ENCODE results near the gene RYR2. TPM values are rescaled to one million over a fixed set of nuclear protein-coding genes. Genes with fewer than 3 reads are reported as not detected.

Gene RYR2
- total and polyA plus RNA-seq, 2 of the 8 experiments (the other 6 are each of a cell fraction or from before 2014, with no cell fraction given) = 1.3 to 4.4 TPM

DNA sequence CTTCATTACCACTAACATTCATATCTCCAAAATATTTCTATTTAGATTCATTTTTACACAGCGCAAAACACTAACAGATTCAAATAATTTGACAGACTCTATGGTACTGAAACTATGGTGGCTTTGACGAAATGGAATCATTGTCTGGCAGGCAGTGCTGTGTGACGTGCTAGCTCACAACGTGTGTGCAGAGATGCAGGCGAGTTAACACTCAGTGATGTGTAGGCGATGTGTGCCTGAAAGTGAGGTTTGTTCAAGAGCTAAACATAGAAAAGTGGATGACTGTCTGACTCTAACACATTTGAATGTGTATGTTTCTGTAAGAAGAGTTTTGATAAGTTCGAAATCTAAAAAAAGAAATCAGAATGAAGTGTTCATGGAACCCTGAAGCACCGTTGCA lies 97.7 kb downstream of the RYR2 start:
- no peak overlapping the region for H2BK20ac ChIP-seq (ENCODE audit: low read length)
- no peaks in the 10 kb centered on the region for H3K79me2 ChIP-seq (ENCODE audit: control insufficient read depth in 1 of 2, insufficient read depth in 2 of 2, low read length in 2 of 2)
- H4K20me1 ChIP-seq (replicated peaks in 1 of 2; ENCODE audit: control insufficient read depth in 1 of 2, insufficient read depth in 2 of 2, low read length in 2 of 2) = no peaks in the 10 kb centered on the region
- no peaks in the 10 kb centered on the region for H3K23me2 ChIP-seq (ENCODE audit: low read depth, low read length)
- H3K36me3 ChIP-seq (ENCODE audit: control insufficient read depth in 2 of 4, insufficient read depth in 4 of 4, low read length in 3 of 4) = no peaks in the 10 kb centered on the region
- FAIRE-seq (no peak), DNase-seq (ENCODE audit: low read depth in 1 of 2, low spot score in 2 of 2) (no peak)
- no peak overlapping the region for H3K18ac ChIP-seq (ENCODE audit: extremely low read depth, low read length)
- no peak overlapping the region for H3K9ac ChIP-seq (replicated peaks in 1 of 4; ENCODE audit: extremely low read depth in 1 of 4, low read depth in 3 of 4, low read length in 3 of 4)
- H3K14ac ChIP-seq (ENCODE audit: insufficient read length) = no peak overlapping the region
- no peak overlapping the region for H2BK120ac ChIP-seq (replicated peaks; ENCODE audit: low read depth, low read length)
- H4K91ac ChIP-seq (replicated peaks; ENCODE audit: insufficient read length, low read length) = no peak overlapping the region
- POLR2A ChIA-PET (ENCODE audit: partially characterized antibody) = no interaction called here
- H2AFZ ChIP-seq (ENCODE audit: low read length) = no peak overlapping the region
- H3K27me3 ChIP-seq (replicated peaks in 1 of 4; ENCODE audit: control insufficient read depth in 3 of 4, extremely low read depth in 1 of 4, insufficient read depth in 3 of 4, low read length in 3 of 4) = no peaks in the 10 kb centered on the region
- no peak overlapping the region for H3K4me3 ChIP-seq (ENCODE audit: extremely low read depth in 1 of 4, insufficient read depth in 2 of 4, low read depth in 3 of 4, low read length in 4 of 4)
- CTCF ChIA-PET (ENCODE audit: partially characterized antibody) = interaction anchor here (0.6 to 2.6 kb wide), 3 partner anchors 16 to 101 kb away, joined by 3 to 5 read pairs (median 5); no protein-coding TSS in a partner anchor
- H2BK5ac ChIP-seq (ENCODE audit: low read depth, low read length) = no peak overlapping the region
- H3K4me1 ChIP-seq (replicated peaks in 1 of 4; ENCODE audit: control insufficient read depth in 3 of 4, insufficient read depth in 4 of 4, low read length in 3 of 4) = peaks cover 0 to 4% (median 3%) of the 10 kb centered on the region in 4 experiments; a peak in 4 of 7 replicates
- H3K9me3 ChIP-seq (ENCODE audit: insufficient read depth in 2 of 2, low read depth in 1 of 2, low read length in 1 of 2) = no peaks in the 10 kb centered on the region
- H2BK15ac ChIP-seq (ENCODE audit: low read length) = no peak overlapping the region
- H3K4me2 ChIP-seq (ENCODE audit: insufficient read depth in 1 of 2, low read depth in 2 of 2, low read length in 2 of 2) = no peak overlapping the region
- TF ChIP-seq EZH2 (IDR thresholded peaks at IDR 0.05; ENCODE audit: low read depth, low read length, severe bottlenecking) = no peak
- TF ChIP-seq ASH2L (IDR thresholded peaks at IDR 0.05; ENCODE audit: low read length) = no peak
- TF ChIP-seq CHD1 (IDR thresholded peaks at IDR 0.05; ENCODE audit: low read depth, low read length) = no peak
- no peak for TF ChIP-seq KDM4A (IDR thresholded peaks at IDR 0.05; ENCODE audit: low read depth, low read length, severe bottlenecking)
- no peak for TF ChIP-seq TCF12 (IDR thresholded peaks at IDR 0.05; ENCODE audit: low read depth, low read length)
- no peak for TF ChIP-seq BRCA1 (IDR thresholded peaks at IDR 0.05; ENCODE audit: low read depth, low read length)
- H2BK12ac ChIP-seq (ENCODE audit: low read depth, low read length) = no peak overlapping the region
- no peak overlapping the region for H3K27ac ChIP-seq (ENCODE audit: low read depth, low read length)
- H3K79me1 ChIP-seq (ENCODE audit: low read depth, low read length) = no peaks in the 10 kb centered on the region; the same call in 1 of the 2 replicates
- H2AK5ac ChIP-seq (ENCODE audit: low read depth, low read length) = no peak overlapping the region
- H3K4ac ChIP-seq (replicated peaks; ENCODE audit: insufficient read length, low read depth, low read length) = no peak overlapping the region
- WGBS, 2 experiments (ENCODE audit: extremely low coverage in 1 of 2, insufficient coverage in 1 of 2, insufficient read length in 1 of 2, insufficient replicate concordance in 2 of 2, low coverage in 1 of 2, low lambda C conversion rate in 2 of 2, missing lambda C conversion rate in 1 of 2) = 82 to 100% methylated on average over 1 to 8 of the region's 8 CpGs
- H4K5ac ChIP-seq (ENCODE audit: insufficient read length, low read depth, low read length) = no peak overlapping the region
- H3K56ac ChIP-seq (replicated peaks; ENCODE audit: insufficient read length, low read depth, low read length) = no peak overlapping the region
- no peak overlapping the region for H3K23ac ChIP-seq (ENCODE audit: insufficient read length)
- no peak overlapping the region for H4K8ac ChIP-seq (ENCODE audit: extremely low read depth, insufficient read depth, low read length)
